ENCODE data around the gene SCGB1C2.
A peak's percentile ranks its signal among the peaks of the same experiment; 100 is the strongest.
"Not testable (repeated sequence)": the region's sequence is repeated elsewhere in the genome, so short reads cannot be mapped to it uniquely, and the experiment has no call there.

SCGB1C2 gene

GRCh38 chr17:137166-137807 is at the start of gene SCGB1C2:
SCGB1C2 (plus strand) TSS chr17:137569; CDS start chr17:137591, 22 bp downstream.
- not testable (repeated sequence) for H3K4me3 ChIP-seq (ENCODE audit: low read depth, low read length)

GRCh38 chr17:113111-113510 is 24.3 kb upstream of the SCGB1C2 start:
- H3K4me3 ChIP-seq (ENCODE audit: low read depth, low read length): not testable (repeated sequence)

GRCh38 chr17:118339-118917 is 18.9 kb upstream of the SCGB1C2 start:
- H3K4me3 ChIP-seq (ENCODE audit: low read depth, low read length): not testable (repeated sequence)

GRCh38 chr17:133932-134331 is 3.4 kb upstream of the SCGB1C2 start:
- H3K4me3 ChIP-seq (ENCODE audit: low read depth, low read length): not testable (repeated sequence)

DNA sequence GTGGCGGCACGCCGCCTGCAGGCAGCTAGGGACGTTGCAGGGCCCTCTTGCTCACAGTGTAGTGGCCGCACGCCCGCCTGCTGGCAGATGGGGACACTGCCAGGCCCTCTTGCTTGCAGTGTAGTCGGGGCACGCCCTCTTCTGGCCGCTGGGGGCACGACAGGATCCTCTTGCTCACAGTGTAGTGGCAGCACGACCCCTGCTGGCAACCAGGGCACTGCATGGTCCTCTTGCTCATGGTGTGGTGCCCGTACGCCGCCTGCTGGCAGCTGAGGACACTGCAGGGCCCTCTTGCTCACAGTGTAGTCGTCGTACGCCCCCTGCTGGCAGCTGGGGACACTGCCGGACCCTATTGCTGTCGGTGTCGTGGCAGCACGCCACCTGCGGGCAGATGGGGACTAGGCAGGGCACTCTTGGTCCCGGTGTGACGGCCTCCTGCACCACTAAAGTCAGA is 3.0 kb upstream of the SCGB1C2 start:
- H3K4me3 ChIP-seq (ENCODE audit: low read depth, low read length): not testable (repeated sequence)
- TF ChIP-seq, protein P1, sequence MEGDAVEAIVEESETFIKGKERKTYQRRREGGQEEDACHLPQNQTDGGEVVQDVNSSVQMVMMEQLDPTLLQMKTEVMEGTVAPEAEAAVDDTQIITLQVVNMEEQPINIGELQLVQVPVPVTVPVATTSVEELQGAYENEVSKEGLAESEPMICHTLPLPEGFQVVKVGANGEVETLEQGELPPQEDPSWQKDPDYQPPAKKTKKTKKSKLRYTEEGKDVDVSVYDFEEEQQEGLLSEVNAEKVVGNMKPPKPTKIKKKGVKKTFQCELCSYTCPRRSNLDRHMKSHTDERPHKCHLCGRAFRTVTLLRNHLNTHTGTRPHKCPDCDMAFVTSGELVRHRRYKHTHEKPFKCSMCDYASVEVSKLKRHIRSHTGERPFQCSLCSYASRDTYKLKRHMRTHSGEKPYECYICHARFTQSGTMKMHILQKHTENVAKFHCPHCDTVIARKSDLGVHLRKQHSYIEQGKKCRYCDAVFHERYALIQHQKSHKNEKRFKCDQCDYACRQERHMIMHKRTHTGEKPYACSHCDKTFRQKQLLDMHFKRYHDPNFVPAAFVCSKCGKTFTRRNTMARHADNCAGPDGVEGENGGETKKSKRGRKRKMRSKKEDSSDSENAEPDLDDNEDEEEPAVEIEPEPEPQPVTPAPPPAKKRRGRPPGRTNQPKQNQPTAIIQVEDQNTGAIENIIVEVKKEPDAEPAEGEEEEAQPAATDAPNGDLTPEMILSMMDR (IDR thresholded peaks at IDR 0.05; ENCODE audit: borderline replicate concordance, insufficient read depth, low read depth, low read length): peak; percentile 23; the same call in 1 of the 2 replicates

DNA sequence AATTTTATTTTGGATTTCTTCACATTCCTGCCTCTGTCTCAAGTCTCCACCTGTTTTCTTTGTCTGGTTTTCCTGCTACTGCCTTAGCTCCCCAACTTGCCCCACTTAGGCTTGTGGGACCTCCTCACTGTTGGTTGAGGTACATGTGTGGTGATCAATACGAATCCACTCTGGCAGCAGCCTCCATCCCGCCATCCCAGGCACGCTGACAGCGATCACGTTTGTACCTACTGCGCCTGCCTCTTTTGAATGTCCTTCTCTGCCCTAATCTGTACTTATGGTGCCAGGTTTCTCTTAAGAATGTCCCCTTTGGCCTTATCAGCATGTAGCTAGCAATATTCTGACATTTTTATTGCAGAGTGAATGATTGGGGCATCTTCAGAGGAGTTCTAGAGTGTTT is 2.3 kb upstream of the SCGB1C2 start:
- not testable (repeated sequence) for H3K4me3 ChIP-seq (ENCODE audit: low read depth, low read length)

- not testable (repeated sequence) for H3K4me3 ChIP-seq (ENCODE audit: low read depth, low read length)
Measured at GRCh38 chr17:135895-136294, 1.5 kb upstream of the SCGB1C2 start.

DNA sequence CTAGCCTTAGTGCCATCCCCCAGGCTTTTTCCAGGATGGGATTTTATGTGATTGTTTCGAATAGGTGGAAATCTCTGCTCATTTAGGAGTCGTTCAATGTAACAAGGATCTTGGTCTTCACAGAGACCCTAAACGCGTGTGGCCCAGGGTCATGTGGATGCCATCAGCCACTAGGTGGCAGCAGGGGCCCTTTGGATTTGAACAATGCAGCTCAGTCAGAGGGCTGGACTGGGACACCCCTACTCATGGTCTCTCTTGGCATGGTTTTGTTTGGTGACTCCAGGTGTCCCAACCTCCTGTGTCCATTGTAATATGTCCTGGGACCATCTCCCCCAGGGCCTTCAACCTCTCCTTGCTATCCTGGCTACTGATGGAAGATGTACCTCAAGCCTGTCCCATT is 838 bp upstream of the SCGB1C2 start:
- TF ChIP-seq, protein P1 (IDR thresholded peaks at IDR 0.05; ENCODE audit: borderline replicate concordance, insufficient read depth, low read depth, low read length): peak; percentile 31; the same call in 1 of the 2 replicates
- not testable (repeated sequence) for H3K4me3 ChIP-seq (ENCODE audit: low read depth, low read length)

- H3K4me3 ChIP-seq (ENCODE audit: low read depth, low read length): not testable (repeated sequence)
Measured at GRCh38 chr17:139401-140205, 2.2 kb downstream of the SCGB1C2 start.

DNA sequence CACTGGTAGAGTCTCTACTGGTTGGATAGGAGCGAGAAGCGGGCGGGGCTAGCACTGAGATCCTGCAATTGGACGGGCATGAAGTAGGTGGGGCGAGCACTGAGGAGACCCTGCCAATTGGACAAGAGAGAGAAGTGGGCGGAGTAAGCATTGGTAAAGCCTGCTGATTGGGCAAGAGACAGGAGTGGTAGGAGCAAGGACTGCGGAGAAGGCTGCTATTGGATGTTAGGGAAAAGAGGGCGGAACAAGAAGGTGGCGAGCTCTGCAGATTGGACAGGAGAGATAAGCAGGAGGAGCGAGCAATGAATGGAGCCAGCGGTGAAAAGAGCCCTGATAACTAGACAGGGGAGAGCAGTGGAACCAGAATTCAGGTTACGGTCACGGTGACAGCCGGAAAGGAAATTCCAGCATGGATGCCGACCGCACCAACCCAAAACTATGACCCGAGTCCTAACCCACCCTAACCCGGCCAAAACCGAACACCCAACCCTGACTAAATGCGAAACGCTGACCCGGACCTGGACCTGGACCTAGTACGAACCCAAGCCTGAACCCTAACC is 4.8 kb downstream of the SCGB1C2 start:
- no peak overlapping the region for H3K4me3 ChIP-seq (ENCODE audit: low read depth, low read length)
- TF ChIP-seq, protein P1 (IDR thresholded peaks at IDR 0.05; ENCODE audit: borderline replicate concordance, insufficient read depth, low read depth, low read length): no peak

Measured in GM12875 (cell line).